ENCODE results near the gene PIR. TPM values are rescaled to one million over a fixed set of nuclear protein-coding genes. Genes with fewer than 3 reads are reported as not detected.

Gene PIR
- total and polyA plus RNA-seq, 4 donors = 11.5 to 26.3 (median 20.2) TPM

DNA sequence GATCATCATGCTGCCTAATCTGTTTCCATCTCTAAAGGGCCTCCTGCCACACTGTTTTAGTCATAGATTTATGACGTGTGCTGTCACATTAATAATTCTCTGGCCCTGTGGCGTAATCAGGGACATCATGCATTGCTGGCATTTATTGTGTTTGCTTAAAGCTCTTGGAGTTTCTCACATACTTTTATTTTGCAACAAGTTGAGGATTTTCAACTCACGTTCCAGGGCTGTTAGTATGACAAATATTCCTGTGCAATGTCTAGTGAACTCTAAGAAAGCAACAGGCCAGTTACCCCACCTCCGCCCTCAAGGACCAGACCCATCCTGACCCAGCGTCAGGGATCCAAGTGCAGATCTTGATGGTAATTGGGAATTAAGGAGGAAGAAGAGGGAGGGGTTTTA, 150.1 kb downstream of the PIR start:
- Histone ChIP-seq H3K4me1 (ENCODE audit: control insufficient read depth in 1 of 2, insufficient read depth in 2 of 2, low read length in 2 of 2) (no peaks in the 10 kb centered on the region), H3K9me3 (ENCODE audit: control insufficient read depth, low read length) (no peaks in the 10 kb centered on the region), H3K27me3 (ENCODE audit: control insufficient read depth in 1 of 2, insufficient read depth in 2 of 2, low read length in 1 of 2) (no peaks in the 10 kb centered on the region), H3K4me3 (ENCODE audit: low read length in 2 of 2) (no peak overlapping the region), H3K27ac (ENCODE audit: low read depth in 1 of 2, low read length in 2 of 2) (no peak overlapping the region), H3K36me3 (ENCODE audit: control insufficient read depth in 1 of 2, insufficient read depth in 2 of 2, low read length in 1 of 2) (no peaks in the 10 kb centered on the region)
- WGBS, 2 donors = 36 to 37% methylated on average over 5 of the region's 5 CpGs
- ATAC-seq (ENCODE audit: low FRiP score) (peak; percentile 79), DNase-seq (no peak)
- intact Hi-C loops (cut with DNase I) = loop anchor here (10.0 kb wide), 3 partner anchors 122 to 232 kb away; no protein-coding TSS in a partner anchor

DNA sequence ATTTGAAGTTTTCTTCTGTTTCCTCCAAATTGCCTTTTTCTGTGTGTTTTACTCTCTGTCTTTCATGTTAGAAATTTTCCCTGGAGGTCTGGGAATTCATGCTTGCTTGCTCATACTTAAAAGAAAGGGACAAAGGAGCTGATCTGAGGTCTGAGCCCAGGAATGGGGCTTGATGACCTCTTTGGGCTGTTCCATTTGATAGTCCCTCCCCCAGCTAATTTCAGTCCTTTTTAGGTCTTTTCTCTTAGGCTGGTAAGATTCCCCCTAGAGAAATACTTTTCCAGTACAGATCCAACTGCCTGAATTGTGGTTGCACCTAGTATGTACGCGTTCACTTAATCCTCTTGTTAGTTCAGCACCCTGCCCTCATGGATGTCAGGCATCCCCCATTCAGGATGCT, 152.3 kb downstream of the PIR start:
- H3K27ac ChIP-seq (ENCODE audit: low read depth in 1 of 2, low read length in 2 of 2) = no peak overlapping the region
- no peak for ATAC-seq (ENCODE audit: low FRiP score)
- no peaks in the 10 kb centered on the region for H3K9me3 ChIP-seq (ENCODE audit: control insufficient read depth, low read length)
- intact Hi-C loops (cut with DNase I) = loop anchor here (10.0 kb wide), 3 partner anchors 124 to 234 kb away; no protein-coding TSS in a partner anchor
- H3K4me3 ChIP-seq (ENCODE audit: low read length in 2 of 2) = no peak overlapping the region
- H3K27me3 ChIP-seq (ENCODE audit: control insufficient read depth in 1 of 2, insufficient read depth in 2 of 2, low read length in 1 of 2) = no peaks in the 10 kb centered on the region
- no peak for DNase-seq
- WGBS, 2 donors = 85 to 90% methylated on average over 2 of the region's 2 CpGs
- H3K36me3 ChIP-seq (ENCODE audit: control insufficient read depth in 1 of 2, insufficient read depth in 2 of 2, low read length in 1 of 2) = no peaks in the 10 kb centered on the region
- H3K4me1 ChIP-seq (ENCODE audit: control insufficient read depth in 1 of 2, insufficient read depth in 2 of 2, low read length in 2 of 2) = no peaks in the 10 kb centered on the region

DNA sequence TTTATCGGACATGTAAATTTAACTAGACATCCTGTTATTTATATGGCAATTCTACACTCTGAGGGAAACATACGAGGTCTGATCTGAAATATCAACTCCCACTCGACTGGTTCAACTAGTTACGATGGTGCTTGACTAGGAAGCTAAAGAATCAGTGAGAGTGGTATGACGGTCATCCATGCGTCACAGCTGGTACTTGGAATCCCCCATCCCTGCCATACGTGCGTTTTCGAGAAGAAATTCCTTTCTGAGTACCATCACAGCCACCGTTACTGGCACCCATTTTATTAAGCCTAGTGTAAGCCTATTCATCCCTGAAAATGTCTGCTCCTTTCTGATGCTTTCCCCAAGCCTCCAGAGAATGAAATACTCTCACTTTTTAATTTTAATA, 157.1 kb downstream of the PIR start:
- DNase-seq = no peak
- ATAC-seq (ENCODE audit: low FRiP score) = no peak
- WGBS, 2 donors = 1 to 24% methylated on average over 10 of the region's 10 CpGs
- no peaks in the 10 kb centered on the region for H3K27me3 ChIP-seq (ENCODE audit: control insufficient read depth in 1 of 2, insufficient read depth in 2 of 2, low read length in 1 of 2)
- no peak overlapping the region for H3K27ac ChIP-seq (ENCODE audit: low read depth in 1 of 2, low read length in 2 of 2)
- H3K4me1 ChIP-seq (ENCODE audit: control insufficient read depth in 1 of 2, insufficient read depth in 2 of 2, low read length in 2 of 2) = no peaks in the 10 kb centered on the region
- intact Hi-C loops (cut with DNase I) = no loop called here
- H3K36me3 ChIP-seq (ENCODE audit: control insufficient read depth in 1 of 2, insufficient read depth in 2 of 2, low read length in 1 of 2) = no peaks in the 10 kb centered on the region
- H3K4me3 ChIP-seq (ENCODE audit: low read length in 2 of 2) = peak overlapping the region in 1 of 2 donors; percentile 58
- H3K9me3 ChIP-seq (ENCODE audit: control insufficient read depth, low read length) = no peaks in the 10 kb centered on the region

DNA sequence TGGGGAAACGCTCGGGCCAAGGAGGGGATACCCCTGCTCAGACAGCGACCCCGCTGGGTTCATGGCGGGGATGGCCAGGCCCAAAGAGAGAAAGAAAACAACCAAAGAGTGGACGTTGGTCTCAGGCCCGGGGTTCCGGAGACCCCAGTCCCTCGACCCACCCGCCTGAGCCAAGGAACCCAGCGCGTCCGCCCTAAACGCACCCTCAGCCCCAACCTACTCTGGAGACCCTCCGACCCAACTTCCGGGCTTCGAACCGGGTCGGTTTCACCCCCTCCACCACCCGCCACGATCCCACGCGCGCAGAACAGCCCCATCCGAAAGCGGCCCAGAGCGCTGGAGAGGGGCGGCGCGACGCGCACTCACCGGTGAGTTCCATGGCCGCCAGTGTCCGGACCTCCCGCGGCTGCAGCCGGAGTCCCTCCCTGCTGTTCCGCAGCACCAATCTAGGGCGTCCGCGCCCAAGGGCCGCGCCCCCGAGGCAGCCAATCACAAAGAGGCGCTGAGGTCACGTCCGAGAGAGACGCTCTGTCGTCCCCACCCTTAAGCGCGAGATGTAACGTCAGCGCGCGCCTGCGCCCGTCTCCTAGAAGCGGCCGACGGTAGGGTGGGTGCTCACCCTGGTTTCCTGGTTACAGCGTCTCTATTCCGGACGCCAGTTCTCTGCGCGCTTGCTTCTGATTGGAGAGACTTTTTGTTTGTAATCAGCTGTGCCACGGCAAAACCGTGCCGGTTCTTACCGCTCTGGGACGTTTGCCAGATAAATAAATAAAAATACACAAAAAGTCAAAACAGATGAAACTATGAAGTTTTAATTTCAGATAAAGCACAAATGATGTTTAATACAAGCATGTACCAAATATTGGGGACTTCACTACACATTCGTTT, 157.8 kb downstream of the PIR start, which contains the start of gene PIGA:
Gene PIGA, minus strand, starts transcription at position 389 of the 888 bp plus-strand sequence. CDS start 3,593 bp downstream, outside the sequence.
- peak; percentile 98 for ATAC-seq (ENCODE audit: low FRiP score)
- Histone ChIP-seq H3K4me3 (ENCODE audit: low read length in 2 of 2) (peak within 1 kb of the TSS; percentile 44 to 82), H3K27me3 (ENCODE audit: control insufficient read depth in 1 of 2, insufficient read depth in 2 of 2, low read length in 1 of 2) (no peaks in the 10 kb centered on the region), H3K36me3 (ENCODE audit: control insufficient read depth in 1 of 2, insufficient read depth in 2 of 2, low read length in 1 of 2) (no peaks in the 10 kb centered on the region), H3K4me1 (ENCODE audit: control insufficient read depth in 1 of 2, insufficient read depth in 2 of 2, low read length in 2 of 2) (no peaks in the 10 kb centered on the region), H3K27ac (ENCODE audit: low read depth in 1 of 2, low read length in 2 of 2) (peak within 1 kb of the TSS in 1 of 2 donors; percentile 87), H3K9me3 (ENCODE audit: control insufficient read depth, low read length) (no peaks in the 10 kb centered on the region)
- DNase-seq = peak; percentile 97
- WGBS, 2 donors = 0 to 25% methylated on average over 71 to 72 of the region's 72 CpGs
- intact Hi-C loops (cut with DNase I) = no loop called here

Other genes with a start within 250 kb of the PIR start
- gene ASB9, start 223.2 kb downstream of the PIR start, total RNA-seq = 1 to 10 TPM; 1.3 to 2.9 TPM
- under 1 TPM; 0.25 to 0.84 TPM for gene ASB9, start 223.2 kb downstream of the PIR start, polyA plus RNA-seq
- gene ASB11, start 177.7 kb downstream of the PIR start, total RNA-seq = not detected
- gene ASB11, start 177.7 kb downstream of the PIR start, polyA plus RNA-seq = not detected
- 10 to 100 TPM; 13.9 to 20.4 TPM for gene PIGA, start 157.8 kb downstream of the PIR start, total RNA-seq
- 1 to 10 TPM; 5.4 to 7.1 TPM for gene PIGA, start 157.8 kb downstream of the PIR start, polyA plus RNA-seq
- 1 to 10 TPM; 3.0 to 4.8 TPM for gene VEGFD, start 108.9 kb downstream of the PIR start, total RNA-seq
- 1 to 10 TPM in 1 of 2 donors, under 1 TPM in 1; 0.63 to 2.6 TPM for gene VEGFD, start 108.9 kb downstream of the PIR start, polyA plus RNA-seq
- gene BMX, start 7.5 kb upstream of the PIR start, total RNA-seq = 1 to 10 TPM; 3.7 to 3.8 TPM
- 10 to 100 TPM in 1 of 2 donors, 1 to 10 TPM in 1; 5.3 to 10.1 TPM for gene BMX, start 7.5 kb upstream of the PIR start, polyA plus RNA-seq
- under 1 TPM in 1 of 2 donors, not detected in 1; 0.88 TPM for gene ACE2, start 107.6 kb upstream of the PIR start, total RNA-seq
- 10 to 100 TPM in 1 of 2 donors, not detected in 1; 13.3 TPM for gene ACE2, start 107.6 kb upstream of the PIR start, polyA plus RNA-seq
- not detected for gene CLTRN, start 171.5 kb upstream of the PIR start, total RNA-seq
- gene CLTRN, start 171.5 kb upstream of the PIR start, polyA plus RNA-seq = not detected
- gene CA5B, start 244.9 kb upstream of the PIR start, total RNA-seq = 10 to 100 TPM; 30.8 to 46.4 TPM
- 1 to 10 TPM; 3.0 to 8.6 TPM for gene CA5B, start 244.9 kb upstream of the PIR start, polyA plus RNA-seq

Measured in aorta (tissue), 5 donors.